HEK293T (cell line): ENCODE data around the gene INSM1.

Source experiments
- CTCF ChIA-PET: fragments of 350-600 bp; formaldehyde crosslinking; extraction: SDS; loops from one replicate; lab custom pipeline; 2021; ENCODE audit warnings: antibody characterized with exemption, inconsistent platforms; lab: Yijun Ruan, JAX
- POLR2A ChIA-PET: fragments of 350-600 bp; formaldehyde crosslinking; extraction: SDS; loops from one replicate; lab custom pipeline; 2020; ENCODE audit warnings: antibody characterized with exemption, inconsistent platforms; lab: Yijun Ruan, JAX
- DNase-seq: peaks from one replicate; pipeline ENCODE4 v3.0.0; 2012; ENCODE audit warnings: mixed read lengths; ENCODE audit errors: extremely low spot score
- ARNT ChIP-seq: fragments of 450-650 bp; IDR thresholded peaks from 2 replicates; pipeline ENCODE4 v1.6.1; 2017; ENCODE audit warnings: mild to moderate bottlenecking
- BHLHE40 ChIP-seq: fragments of 450-650 bp; IDR thresholded peaks from 2 replicates; pipeline ENCODE4 v1.6.1; 2016; ENCODE audit warnings: mild to moderate bottlenecking, moderate library complexity, borderline replicate concordance
- CTBP1 ChIP-seq: fragments of 450-650 bp; IDR thresholded peaks from 2 replicates; pipeline ENCODE4 v1.6.1; 2016; ENCODE audit warnings: borderline replicate concordance
- ELF4 ChIP-seq: fragments of 450-650 bp; IDR thresholded peaks from 2 replicates; pipeline ENCODE4 v1.6.1; 2017; ENCODE audit warnings: antibody characterized with exemption
- FOXA1 ChIP-seq: fragments of 450-650 bp; IDR thresholded peaks from 2 replicates; pipeline ENCODE4 v1.6.1; 2016; ENCODE audit warnings: mild to moderate bottlenecking
- FOXK2 ChIP-seq: fragments of 450-650 bp; IDR thresholded peaks from 2 replicates; pipeline ENCODE4 v1.6.1; 2016; ENCODE audit warnings: mild to moderate bottlenecking
- FOXM1 ChIP-seq: fragments of 450-650 bp; IDR thresholded peaks from 2 replicates; pipeline ENCODE4 v1.6.1; 2017; ENCODE audit warnings: mild to moderate bottlenecking, borderline replicate concordance
- HDGF ChIP-seq: fragments of 450-650 bp; IDR thresholded peaks from 2 replicates; pipeline ENCODE4 v1.6.1; 2017; ENCODE audit warnings: antibody characterized with exemption, borderline replicate concordance
- L3MBTL2 ChIP-seq: fragments of 450-650 bp; conservative IDR thresholded peaks from 2 replicates; pipeline ENCODE4 v1.6.1; 2016; ENCODE audit warnings: mild to moderate bottlenecking
- LEF1 ChIP-seq: fragments of 450-650 bp; IDR thresholded peaks from 2 replicates; pipeline ENCODE4 v1.6.1; 2017; ENCODE audit warnings: mild to moderate bottlenecking, borderline replicate concordance
- NFRKB ChIP-seq: fragments of 450-650 bp; IDR thresholded peaks from 2 replicates; pipeline ENCODE4 v1.6.1; 2016; ENCODE audit warnings: mild to moderate bottlenecking, moderate library complexity
- SP1 ChIP-seq: fragments of 450-650 bp; IDR thresholded peaks from 2 replicates; pipeline ENCODE4 v1.6.1; 2017
- SUZ12 ChIP-seq: fragments of 450-650 bp; IDR thresholded peaks from 2 replicates; pipeline ENCODE4 v1.6.1; 2016; ENCODE audit warnings: mild to moderate bottlenecking
- TARDBP ChIP-seq: fragments of 450-650 bp; IDR thresholded peaks from 2 replicates; pipeline ENCODE4 v1.6.1; 2016
- ZNF384 ChIP-seq: fragments of 450-650 bp; IDR thresholded peaks from 2 replicates; pipeline ENCODE4 v1.6.1; 2016
- TF ChIP-seq, protein P1 (sequence below): fragments of 450-650 bp; IDR thresholded peaks from 2 replicates; pipeline ENCODE4 v1.6.1; 2016

The INSM1 gene

DNA sequence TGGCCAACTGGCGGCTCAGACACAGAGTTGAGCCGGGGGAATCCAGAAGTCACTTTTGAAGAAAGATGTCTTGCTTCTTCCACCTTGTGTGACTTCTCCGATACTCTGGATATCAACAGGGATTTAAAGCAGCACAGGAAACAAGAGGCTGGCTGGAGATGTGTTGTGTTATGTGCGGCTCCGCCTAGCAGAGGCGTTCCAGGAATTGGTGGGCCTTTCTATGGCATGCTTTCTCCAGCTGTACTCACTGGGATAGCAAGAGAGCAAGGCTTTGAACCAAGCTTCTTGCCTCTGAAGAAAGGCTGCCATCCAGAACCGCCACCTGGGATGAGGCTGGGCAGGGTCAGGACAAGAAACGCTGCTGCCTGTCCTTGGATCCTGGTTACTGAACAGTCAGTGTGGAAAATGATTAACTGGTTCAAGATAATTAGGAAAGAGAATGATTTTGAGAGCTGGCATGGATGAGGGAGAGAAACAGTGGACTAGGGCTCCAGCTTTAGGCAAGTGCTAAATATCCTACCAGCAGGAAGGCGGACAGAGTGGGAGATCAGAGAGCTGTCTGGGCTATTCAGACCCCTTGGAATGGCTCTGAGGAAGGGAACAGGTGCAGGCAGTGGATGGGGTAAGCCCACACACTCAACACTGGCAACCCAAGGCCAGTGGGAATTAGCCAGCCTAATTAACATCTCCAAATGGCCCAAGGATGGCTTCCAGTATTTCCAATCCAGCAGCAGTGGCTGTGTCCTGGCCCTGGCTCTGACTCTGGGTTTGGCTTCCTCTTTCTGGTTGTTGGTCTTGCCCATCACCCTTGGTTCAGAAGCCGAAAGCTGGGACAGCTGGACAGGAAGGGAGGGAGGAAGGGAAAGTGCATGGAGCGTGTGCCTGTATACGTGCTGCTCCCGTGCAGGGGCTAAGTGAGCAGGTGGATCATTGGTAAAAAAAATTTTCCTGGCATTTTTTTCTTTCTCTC lies 31.9 kb downstream of the INSM1 start:
- no peak for DNase-seq
- CTCF ChIA-PET = interaction anchor here (0.5 kb wide), 1 partner anchor 25 kb away, joined by 3 read pairs; no protein-coding TSS in a partner anchor
- TF ChIP-seq NFRKB = no peak
- no peak for TF ChIP-seq ARNT
- no peak for TF ChIP-seq FOXK2
- TF ChIP-seq ELF4 = no peak
- TF ChIP-seq FOXA1 = no peak
- TF ChIP-seq SP1 = no peak
- TF ChIP-seq ZNF384 = no peak
- TF ChIP-seq HDGF = no peak
- TF ChIP-seq SUZ12 = no peak
- TF ChIP-seq BHLHE40 = no peak
- POLR2A ChIA-PET = no interaction called here

DNA sequence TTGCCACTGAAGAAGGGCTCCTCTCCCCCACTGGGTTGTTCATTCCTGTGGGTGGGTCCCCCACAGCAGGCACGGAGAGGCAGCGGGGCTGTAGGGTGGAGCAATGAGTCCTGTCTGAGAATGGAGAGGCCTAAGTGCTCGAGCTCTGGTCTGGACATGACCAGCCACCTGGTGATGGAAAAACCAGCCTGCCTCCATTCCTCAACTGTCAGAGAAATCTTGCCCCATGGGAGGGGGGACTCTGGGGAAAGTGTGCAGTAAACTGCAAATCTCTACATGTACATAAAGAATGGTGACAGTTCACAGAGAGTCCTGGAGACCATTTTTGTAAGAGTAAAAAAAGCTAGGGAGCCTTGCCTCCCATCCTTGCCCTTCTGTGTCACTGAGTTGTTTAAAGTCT lies 34.1 kb downstream of the INSM1 start:
- CTCF ChIA-PET = no interaction called here

GRCh38 chr20:20404633-20405032 lies 36.7 kb downstream of the INSM1 start:
- DNase-seq = no peak
- CTCF ChIA-PET = no interaction called here
- POLR2A ChIA-PET = no interaction called here
- TF ChIP-seq SP1 = no peak
- no peak for TF ChIP-seq NFRKB
- no peak for TF ChIP-seq LEF1
- no peak for TF ChIP-seq FOXK2

More for the DNA sequence above, 34.1 kb downstream of the INSM1 start:
- DNase-seq = no peak
- POLR2A ChIA-PET = no interaction called here
- TF ChIP-seq FOXM1 = no peak
- TF ChIP-seq SUZ12 = no peak
- TF ChIP-seq ELF4 = no peak
- TF ChIP-seq BHLHE40 = no peak

- ChIA-PET POLR2A (no interaction called here), CTCF (no interaction called here)
- TF ChIP-seq ARNT (no peak), NFRKB (no peak), CTBP1 (no peak)
- DNase-seq = no peak
Measured at GRCh38 chr20:20405623-20406022, 37.7 kb downstream of the INSM1 start.

DNA sequence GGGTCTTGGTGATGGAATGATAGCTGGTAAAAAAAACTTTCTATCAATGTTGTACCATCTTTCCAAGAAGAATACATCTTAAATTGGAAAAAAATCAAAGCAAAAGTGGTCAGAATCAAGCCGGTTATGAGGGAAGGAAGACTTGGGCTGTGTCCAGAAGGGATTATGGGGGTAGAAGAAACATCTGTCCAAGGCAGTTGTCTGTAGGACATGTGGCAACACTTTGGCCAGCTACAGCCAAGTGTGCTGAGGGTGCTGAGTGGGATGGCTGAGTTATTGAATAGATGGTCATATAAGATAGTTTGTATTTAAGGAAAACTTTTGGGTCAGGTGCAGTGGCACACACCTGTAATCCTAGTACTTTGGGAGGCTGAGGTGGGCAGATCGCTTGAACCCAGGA lies 38.4 kb downstream of the INSM1 start:
- TF ChIP-seq CTBP1 = no peak
- no peak for TF ChIP-seq SP1
- TF ChIP-seq TARDBP = no peak
- no peak for TF ChIP-seq L3MBTL2
- no peak for TF ChIP-seq FOXK2
- TF ChIP-seq, protein P1, sequence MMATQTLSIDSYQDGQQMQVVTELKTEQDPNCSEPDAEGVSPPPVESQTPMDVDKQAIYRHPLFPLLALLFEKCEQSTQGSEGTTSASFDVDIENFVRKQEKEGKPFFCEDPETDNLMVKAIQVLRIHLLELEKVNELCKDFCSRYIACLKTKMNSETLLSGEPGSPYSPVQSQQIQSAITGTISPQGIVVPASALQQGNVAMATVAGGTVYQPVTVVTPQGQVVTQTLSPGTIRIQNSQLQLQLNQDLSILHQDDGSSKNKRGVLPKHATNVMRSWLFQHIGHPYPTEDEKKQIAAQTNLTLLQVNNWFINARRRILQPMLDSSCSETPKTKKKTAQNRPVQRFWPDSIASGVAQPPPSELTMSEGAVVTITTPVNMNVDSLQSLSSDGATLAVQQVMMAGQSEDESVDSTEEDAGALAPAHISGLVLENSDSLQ = no peak
- TF ChIP-seq ARNT = no peak
- TF ChIP-seq SUZ12 = no peak
- no peak for TF ChIP-seq ZNF384
- no peak for TF ChIP-seq NFRKB
- TF ChIP-seq ELF4 = no peak
- TF ChIP-seq LEF1 = no peak
- TF ChIP-seq FOXA1 = no peak
- no peak for TF ChIP-seq FOXM1
- TF ChIP-seq BHLHE40 = no peak
- TF ChIP-seq HDGF = no peak
- ChIA-PET POLR2A (no interaction called here), CTCF (no interaction called here)
- no peak for DNase-seq

- TF ChIP-seq L3MBTL2 (no peak), HDGF (no peak), NFRKB (no peak), FOXK2 (no peak), FOXA1 (no peak), ZNF384 (no peak)
- ChIA-PET CTCF (no interaction called here), POLR2A (no interaction called here)
- DNase-seq = peak; percentile 44
Measured at GRCh38 chr20:20407891-20408805, 40.2 kb downstream of the INSM1 start.

DNA sequence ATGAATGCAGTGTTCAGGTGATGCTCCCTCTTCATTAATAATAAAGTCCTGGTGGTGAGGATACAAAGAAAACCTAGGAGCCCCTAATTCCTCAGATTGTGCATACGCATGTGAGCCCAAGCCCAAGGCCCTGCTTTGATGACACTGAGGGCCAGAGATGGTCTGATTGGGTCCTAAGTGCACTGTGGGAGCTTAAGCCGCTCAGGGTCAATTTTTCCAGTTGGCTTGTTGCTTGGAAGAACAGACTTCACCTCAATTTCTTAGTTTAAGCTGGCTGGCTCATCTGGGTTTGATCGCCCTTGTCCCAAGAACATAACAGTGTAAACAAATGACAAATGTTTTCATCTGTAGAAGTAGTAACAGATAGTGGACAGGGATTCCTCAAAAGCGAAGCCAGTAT lies 41.4 kb downstream of the INSM1 start:
- CTCF ChIA-PET = interaction anchor here (0.7 kb wide), 1 partner anchor 42 kb away, joined by 3 read pairs; no protein-coding TSS in a partner anchor
- POLR2A ChIA-PET = no interaction called here
- no peak for DNase-seq
- TF ChIP-seq ZNF384 (no peak), FOXK2 (no peak), CTBP1 (no peak), HDGF (no peak), FOXM1 (no peak), SP1 (no peak), FOXA1 (no peak), TARDBP (no peak), LEF1 (no peak), L3MBTL2 (no peak), SUZ12 (no peak), ELF4 (no peak)
- TF ChIP-seq, protein P1 = no peak
